Transverse colon (tissue), 4 donors: ENCODE data around the gene SPEN. TPM values are rescaled to one million over a fixed set of nuclear protein-coding genes. Genes with fewer than 3 reads are reported as not detected.

Experiments
- DNase-seq: peaks from one replicate; pipeline ENCODE4 v3.0.0-alpha.2; 2019
- H3K27ac ChIP-seq, 4 donors: fragments of 200-600 bp; sonication (generic); 2 replicates each; pipeline ENCODE4 v1.5.1; 2016 to 2018; ENCODE audit warnings: inconsistent platforms in 4 of 4
- H3K27me3 ChIP-seq: fragments of 200-600 bp; sonication (generic); 2 replicates; pipeline ENCODE4 v1.5.1; 2017; ENCODE audit warnings: inconsistent platforms
- H3K36me3 ChIP-seq, 4 donors: fragments of 200-600 bp; sonication (generic); 2 replicates each; pipeline ENCODE4 v1.5.1; 2017 to 2019; ENCODE audit warnings: inconsistent platforms in 4 of 4
- H3K4me1 ChIP-seq, 4 donors: fragments of 200-600 bp; sonication (generic); 2 replicates each; pipeline ENCODE4 v1.5.1; 2017 to 2020; ENCODE audit warnings: inconsistent platforms in 4 of 4
- H3K4me3 ChIP-seq, 4 donors: fragments of 200-600 bp; sonication (generic); 1 replicate in 1 of 4; 2 replicates in 3 of 4; pipeline versions ENCODE4 v1.5.1 to v1.6.1; 2017 to 2019; ENCODE audit warnings: inconsistent platforms in 4 of 4
- H3K9me3 ChIP-seq, 2 donors: fragments of 200-600 bp; sonication (generic); 2 replicates each; pipeline ENCODE4 v1.5.1; 2017 to 2019; ENCODE audit warnings: inconsistent platforms in 2 of 2
- EP300 ChIP-seq: sonication (generic); formaldehyde crosslinking; IDR thresholded peaks from one replicate; pipeline ENCODE4 v1.6.1; 2017; ENCODE audit warnings: antibody characterized with exemption, low read depth
- POLR2A ChIP-seq: fragments of 450-650 bp; IDR thresholded peaks from one replicate; pipeline ENCODE4 v1.6.1; 2016; ENCODE audit warnings: antibody characterized with exemption, mild to moderate bottlenecking, moderate library complexity
- POLR2AphosphoS5 ChIP-seq, 3 donors: sonication (generic); formaldehyde crosslinking; IDR thresholded peaks; one replicate each; pipeline ENCODE4 v1.6.1; 2016; ENCODE audit warnings: antibody characterized with exemption in 3 of 3
- WGBS, 2 donors: methylation state at CpG; one replicate each; pipeline ENCODE4 v1.1.5; 2018; ENCODE audit warnings: low coverage in 1 of 2; 5-methylcytosine and 5-hydroxymethylcytosine counted together
- in situ Hi-C, 4 donors: fragments of 200-750 bp; cut with MboI; loops; one replicate each; pipeline versions ENCODE4 v1.15.0 to v1.15.1; 2017; ENCODE audit warnings: low sequenced_read_pairs in 3 of 4, low pct_ligation_motif_present in 1 of 4, low pct_unique_long_range_greater_than_20kb in 1 of 4
- intact Hi-C: fragments of 100-400 bp; cut with DNase I; formaldehyde crosslinking; loops from one replicate; pipeline ENCODE4 v1.15.1; 2023; ENCODE audit warnings: low total_unique reads
- total RNA-seq, 4 donors: library from RNA; depleted of rRNA; stranded (reverse); fragments of >200 nt; gene quantifications; one replicate each; pipeline ENCODE4 v1.1.0, GENCODE V29; 2016
- TF ChIP-seq, protein P1 (sequence below), 5 experiments: fragments of 200-600 bp in 3 of 5; fragments of 450-650 bp in 2 of 5; sonication (generic) in 3 of 5; IDR thresholded peaks; 1 replicate in 2 of 5; 2 replicates in 3 of 5; pipeline ENCODE4 v1.5.1; 2016 to 2017; ENCODE audit warnings: antibody characterized with exemption in 5 of 5, inconsistent platforms in 3 of 5, mild to moderate bottlenecking in 2 of 5, moderate library complexity in 1 of 5

SPEN gene
- total RNA-seq, 4 donors from 2014 or later = 28.4 to 81.9 (median 42.6) TPM

- Histone ChIP-seq H3K4me3 (peak overlapping the region; percentile 50 to 98 (median 75)), H3K27me3 (no peaks in the 10 kb centered on the region), H3K36me3 (no peaks in the 10 kb centered on the region), H3K9me3 (no peaks in the 10 kb centered on the region), H3K27ac (peak overlapping the region; percentile 94 to 99 (median 98)), H3K4me1 (peaks cover 8 to 71% (median 37%) of the 10 kb centered on the region in 4 donors)
- 0 to 1% methylated on average over 12 to 16 of the region's 16 CpGs for WGBS, 2 donors
- peak; percentile 49 for DNase-seq
- intact Hi-C loops = no loop called here
- in situ Hi-C loops = no loop called here
- TF ChIP-seq EP300 (no peak), POLR2A (no peak), POLR2AphosphoS5 (IDR thresholded peaks at IDR 0.05) (no peak)
- TF ChIP-seq, protein P1, sequence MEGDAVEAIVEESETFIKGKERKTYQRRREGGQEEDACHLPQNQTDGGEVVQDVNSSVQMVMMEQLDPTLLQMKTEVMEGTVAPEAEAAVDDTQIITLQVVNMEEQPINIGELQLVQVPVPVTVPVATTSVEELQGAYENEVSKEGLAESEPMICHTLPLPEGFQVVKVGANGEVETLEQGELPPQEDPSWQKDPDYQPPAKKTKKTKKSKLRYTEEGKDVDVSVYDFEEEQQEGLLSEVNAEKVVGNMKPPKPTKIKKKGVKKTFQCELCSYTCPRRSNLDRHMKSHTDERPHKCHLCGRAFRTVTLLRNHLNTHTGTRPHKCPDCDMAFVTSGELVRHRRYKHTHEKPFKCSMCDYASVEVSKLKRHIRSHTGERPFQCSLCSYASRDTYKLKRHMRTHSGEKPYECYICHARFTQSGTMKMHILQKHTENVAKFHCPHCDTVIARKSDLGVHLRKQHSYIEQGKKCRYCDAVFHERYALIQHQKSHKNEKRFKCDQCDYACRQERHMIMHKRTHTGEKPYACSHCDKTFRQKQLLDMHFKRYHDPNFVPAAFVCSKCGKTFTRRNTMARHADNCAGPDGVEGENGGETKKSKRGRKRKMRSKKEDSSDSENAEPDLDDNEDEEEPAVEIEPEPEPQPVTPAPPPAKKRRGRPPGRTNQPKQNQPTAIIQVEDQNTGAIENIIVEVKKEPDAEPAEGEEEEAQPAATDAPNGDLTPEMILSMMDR (IDR thresholded peaks at IDR 0.05) = no peak
Observed at GRCh38 chr1:15849775-15850324, 2.3 kb downstream of the SPEN start.

DNA sequence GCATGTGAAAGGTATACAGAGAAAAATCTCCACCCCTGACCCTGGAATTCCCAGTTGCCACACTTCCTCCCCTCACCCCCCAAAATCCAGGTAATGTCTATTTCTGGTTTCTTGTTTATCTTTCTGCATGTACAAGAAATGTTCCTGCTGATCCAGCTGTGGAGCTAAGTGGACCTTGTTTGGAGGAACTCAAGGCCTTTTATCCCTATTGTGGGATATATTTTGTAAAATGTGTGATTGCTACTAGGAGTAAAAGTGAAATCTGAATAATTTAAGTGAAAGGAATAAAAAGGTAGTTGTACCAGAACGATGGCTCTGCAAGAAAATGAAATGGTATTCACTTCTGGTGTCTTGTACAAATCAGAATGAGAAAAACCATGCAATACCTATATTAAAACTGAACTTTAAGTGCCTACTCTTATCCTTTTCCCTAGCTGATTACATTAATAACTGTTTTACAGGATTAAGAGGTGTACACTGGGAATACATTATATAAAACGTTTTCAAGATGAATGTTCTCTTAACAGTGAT is 3.0 kb downstream of the SPEN start:
- H3K36me3 ChIP-seq = no peaks in the 10 kb centered on the region
- H3K9me3 ChIP-seq = no peaks in the 10 kb centered on the region
- peak overlapping the region in 3 of 4 donors; percentile 64 to 98 (median 86) for H3K4me3 ChIP-seq
- peaks cover 8 to 69% (median 39%) of the 10 kb centered on the region in 4 donors for H3K4me1 ChIP-seq
- H3K27me3 ChIP-seq = no peaks in the 10 kb centered on the region
- intact Hi-C loops (no loop called here), in situ Hi-C loops (no loop called here)
- 10 to 12% methylated on average over 2 of the region's 2 CpGs for WGBS, 2 donors
- H3K27ac ChIP-seq = peak overlapping the region; percentile 94 to 99 (median 98)
- TF ChIP-seq POLR2AphosphoS5 (IDR thresholded peaks at IDR 0.05) = peak in 1 of 3 donors; percentile 10
- no peak for TF ChIP-seq EP300
- no peak for TF ChIP-seq POLR2A
- TF ChIP-seq, protein P1 (IDR thresholded peaks at IDR 0.05) = no peak
- DNase-seq = no peak

- TF ChIP-seq POLR2A = no peak
- no peak for TF ChIP-seq EP300
- no peak for TF ChIP-seq POLR2AphosphoS5 (IDR thresholded peaks at IDR 0.05)
- TF ChIP-seq, protein P1 (IDR thresholded peaks at IDR 0.05) = no peak
- intact Hi-C loops = no loop called here
- peak overlapping the region; percentile 94 to 99 (median 98) for H3K27ac ChIP-seq
- H3K4me3 ChIP-seq = peak overlapping the region in 1 of 4 donors; percentile 64
- H3K27me3 ChIP-seq = no peaks in the 10 kb centered on the region
- no peak for DNase-seq
- peaks cover 8 to 61% (median 37%) of the 10 kb centered on the region in 4 donors for H3K4me1 ChIP-seq
- H3K9me3 ChIP-seq = no peaks in the 10 kb centered on the region
- in situ Hi-C loops = no loop called here
- 54 to 58% methylated on average over 15 to 16 of the region's 16 CpGs for WGBS, 2 donors
- no peaks in the 10 kb centered on the region for H3K36me3 ChIP-seq
Observed at GRCh38 chr1:15851210-15852035, 3.9 kb downstream of the SPEN start.
